Measurements from ENCODE around the gene CITED2. TPM values are rescaled to one million over a fixed set of nuclear protein-coding genes. Genes with fewer than 3 reads are reported as not detected.
"Not testable (repeated sequence)": the region's sequence is repeated elsewhere in the genome, so short reads cannot be mapped to it uniquely, and the experiment has no call there.

CITED2 gene, protein sequence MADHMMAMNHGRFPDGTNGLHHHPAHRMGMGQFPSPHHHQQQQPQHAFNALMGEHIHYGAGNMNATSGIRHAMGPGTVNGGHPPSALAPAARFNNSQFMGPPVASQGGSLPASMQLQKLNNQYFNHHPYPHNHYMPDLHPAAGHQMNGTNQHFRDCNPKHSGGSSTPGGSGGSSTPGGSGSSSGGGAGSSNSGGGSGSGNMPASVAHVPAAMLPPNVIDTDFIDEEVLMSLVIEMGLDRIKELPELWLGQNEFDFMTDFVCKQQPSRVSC
- 86.6 and 104 TPM in 2 replicates for total RNA-seq

DNA sequence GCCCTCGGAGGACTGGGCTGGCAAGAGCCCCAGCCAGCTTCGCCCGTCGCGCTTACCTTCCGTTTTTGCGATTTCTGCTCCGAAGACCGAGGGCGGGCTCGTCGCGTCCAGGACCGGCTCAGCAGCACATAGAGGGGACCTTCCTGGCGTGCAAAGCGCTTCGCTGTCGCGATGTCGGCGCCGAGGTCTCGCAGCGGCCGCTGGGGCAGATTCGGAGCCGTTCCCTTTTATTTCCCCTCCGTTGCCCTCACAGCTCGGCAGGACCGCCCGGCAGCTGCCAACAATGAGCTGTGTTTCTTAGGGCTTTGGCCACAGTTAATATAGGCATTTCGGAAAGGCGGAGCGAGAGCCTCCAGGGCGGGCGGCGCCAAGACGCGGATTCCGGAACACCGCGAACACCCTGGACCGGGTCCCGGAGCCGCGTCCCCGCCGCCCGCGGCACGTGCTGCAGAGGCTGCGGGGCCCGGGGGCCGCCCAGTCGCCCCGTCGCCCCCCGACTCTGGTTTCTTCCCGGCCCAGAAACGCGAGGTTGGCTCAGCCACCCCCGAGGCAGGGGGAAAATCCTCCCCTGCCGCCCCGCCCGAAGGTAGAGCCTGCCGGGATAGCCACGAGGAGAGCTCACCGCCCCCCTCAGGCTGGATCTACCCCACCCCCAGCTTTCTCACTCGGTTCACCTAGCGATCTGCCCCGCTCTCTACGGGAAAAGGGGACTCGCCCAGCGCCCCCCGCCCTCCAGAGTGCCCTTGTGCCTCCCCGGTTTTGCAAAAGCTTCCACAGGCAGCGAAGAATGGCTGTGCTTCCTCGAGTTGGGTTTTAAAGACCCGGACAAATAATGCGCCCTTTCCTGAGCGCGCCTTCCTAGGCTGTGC, at the start of gene CITED2:
Gene CITED2, minus strand, starts transcription at position 292 of the 869 bp plus-strand sequence. CDS start 704 bp downstream, outside the sequence.
- no peak for DNase-seq (ENCODE audit: extremely low read depth, low read depth, low spot score)

DNA sequence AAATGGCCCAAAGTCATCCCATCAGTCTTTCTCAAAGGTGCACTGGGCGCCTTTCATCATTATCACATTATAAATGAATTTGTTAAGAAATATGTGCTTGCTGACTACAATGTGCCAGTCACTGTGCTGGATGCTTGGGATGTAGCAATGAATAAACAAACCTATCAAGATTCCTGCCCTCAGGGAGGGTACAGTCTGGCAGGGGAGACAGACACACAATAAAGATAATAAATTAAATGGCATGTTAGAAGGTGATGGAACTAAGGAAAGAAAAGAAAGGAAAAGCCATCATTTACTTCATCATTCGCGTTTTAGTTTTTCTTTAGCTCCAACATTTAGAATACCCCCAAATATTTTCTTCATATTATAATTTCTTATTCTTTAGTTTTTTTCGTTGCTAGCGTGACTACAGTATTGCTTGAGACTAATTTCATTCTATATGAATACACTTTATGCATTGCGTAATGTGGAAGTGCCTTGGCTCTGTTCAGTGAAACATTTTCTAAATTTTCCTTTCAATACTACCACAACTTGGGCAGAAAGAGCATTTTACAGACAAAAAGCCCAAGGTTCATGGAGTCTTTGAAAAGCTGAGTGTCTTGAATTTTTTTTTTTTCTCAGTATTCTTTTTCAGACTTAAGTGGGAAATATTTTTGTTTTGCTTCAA, 48.7 kb upstream of the CITED2 start:
- no peak for DNase-seq (ENCODE audit: extremely low read depth, low read depth, low spot score)

DNA sequence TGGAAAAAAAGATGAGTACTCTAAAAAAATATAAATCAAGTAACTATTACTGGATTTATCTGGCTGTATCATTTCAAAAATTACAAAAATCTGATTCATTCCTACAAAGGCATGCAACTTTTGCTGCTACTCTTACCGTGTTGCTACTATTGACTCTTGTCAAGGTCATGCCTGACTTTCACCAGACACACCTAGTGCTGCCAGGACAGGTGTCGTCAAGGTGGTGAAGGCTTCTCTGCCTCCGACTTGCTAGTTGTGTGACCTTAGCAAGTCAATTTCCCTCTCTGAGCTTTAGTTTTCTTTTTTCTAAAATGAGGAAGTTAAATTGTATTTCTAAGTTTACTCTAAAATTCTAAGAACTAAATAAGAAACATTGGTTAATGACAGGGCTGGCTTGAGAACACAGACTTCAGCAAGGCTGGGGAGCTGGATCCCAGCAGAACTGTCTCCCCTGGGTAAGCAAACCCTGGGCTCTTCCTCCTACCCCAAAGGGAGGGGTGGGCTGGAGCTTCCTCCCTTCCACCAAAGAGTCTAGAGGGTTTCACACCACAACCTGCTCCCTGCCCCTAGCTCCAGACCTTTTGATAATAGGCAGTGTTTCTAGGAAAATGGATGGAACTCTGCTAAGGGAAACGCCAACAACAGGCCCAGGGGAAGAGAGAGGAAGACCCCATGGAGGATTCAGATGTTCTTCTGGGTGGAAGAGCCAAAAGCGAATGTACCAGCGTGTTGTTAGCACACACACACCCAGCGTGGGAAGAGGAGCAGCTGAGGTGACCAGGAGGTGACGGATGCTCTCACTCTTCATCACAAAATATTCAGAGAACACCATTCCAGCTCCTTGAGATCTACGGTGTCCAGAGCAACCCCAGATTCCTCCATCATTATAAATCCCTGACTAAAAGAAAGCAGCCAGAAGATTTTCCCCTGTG, 47.9 kb upstream of the CITED2 start:
- no peak for DNase-seq (ENCODE audit: extremely low read depth, low read depth, low spot score)

DNA sequence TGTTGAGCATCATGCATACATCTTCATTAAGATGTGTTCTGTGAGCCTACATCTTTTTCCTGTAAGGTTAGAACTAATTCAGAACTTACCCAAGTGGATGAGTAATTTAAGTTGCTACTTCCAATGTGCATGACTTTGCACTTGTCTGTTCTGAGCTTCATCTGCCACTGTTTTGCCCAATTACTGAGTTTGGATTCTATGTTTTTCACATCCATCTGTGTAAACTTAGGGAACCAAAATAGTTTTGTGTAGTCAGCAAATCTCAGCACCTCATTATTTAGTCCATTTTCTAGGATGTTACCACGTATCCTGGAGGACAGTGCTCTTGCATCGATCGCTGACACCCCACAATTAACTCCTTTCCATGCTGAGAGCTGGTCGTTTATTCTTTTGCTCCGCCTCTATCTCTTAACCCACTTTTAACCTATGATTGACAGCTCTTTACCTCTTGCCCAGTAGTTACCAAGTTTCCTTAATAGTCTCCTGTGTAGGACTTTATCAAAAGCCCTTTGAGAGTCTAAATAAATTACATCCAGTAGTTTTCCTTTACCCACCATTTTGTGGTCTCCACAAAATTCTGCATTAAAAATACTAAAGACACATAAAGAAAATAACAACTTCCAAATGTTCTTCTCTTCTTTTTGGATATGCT, 44.2 kb upstream of the CITED2 start:
- no peak for DNase-seq (ENCODE audit: extremely low read depth, low read depth, low spot score)

DNA sequence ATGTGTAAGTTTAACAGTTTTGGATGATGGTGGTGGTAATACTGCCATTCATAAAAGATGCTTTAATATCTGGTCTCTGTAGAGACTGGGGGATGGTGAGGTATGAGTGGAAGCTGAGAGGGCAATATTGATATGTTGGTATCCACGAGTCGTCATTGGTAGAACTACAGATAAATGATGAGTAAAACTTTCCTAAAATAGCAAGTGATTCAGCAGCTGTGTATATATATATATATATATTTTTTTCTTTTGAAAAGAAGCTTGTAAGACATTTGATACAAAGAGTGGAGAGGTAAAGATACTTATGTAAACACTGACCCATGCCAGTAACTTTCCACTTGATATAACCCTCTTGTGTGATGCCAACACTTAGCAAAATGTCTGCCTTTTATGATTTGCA, 41.7 kb upstream of the CITED2 start:
- no peak for DNase-seq (ENCODE audit: extremely low read depth, low read depth, low spot score)

DNA sequence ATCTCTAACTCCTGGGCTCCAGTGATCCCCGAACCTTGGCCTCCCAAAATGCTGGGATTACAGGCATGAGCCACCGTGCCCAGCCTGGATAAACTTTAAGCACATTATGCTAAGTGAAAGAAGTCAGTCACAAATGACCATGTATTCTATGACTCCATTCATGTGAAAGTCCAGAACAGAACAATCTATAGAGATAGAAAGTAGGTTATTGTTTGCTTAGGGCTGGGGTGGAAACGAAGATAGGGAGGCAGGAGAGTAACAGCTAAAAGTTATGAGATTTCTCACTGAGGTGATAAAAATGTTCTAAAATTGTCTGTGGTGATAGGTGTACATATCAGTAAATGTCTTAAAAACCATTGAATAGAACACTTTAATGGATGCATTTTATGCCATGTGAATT, 40.9 kb upstream of the CITED2 start:
- DNase-seq (ENCODE audit: extremely low read depth, low read depth, low spot score): no peak

DNA sequence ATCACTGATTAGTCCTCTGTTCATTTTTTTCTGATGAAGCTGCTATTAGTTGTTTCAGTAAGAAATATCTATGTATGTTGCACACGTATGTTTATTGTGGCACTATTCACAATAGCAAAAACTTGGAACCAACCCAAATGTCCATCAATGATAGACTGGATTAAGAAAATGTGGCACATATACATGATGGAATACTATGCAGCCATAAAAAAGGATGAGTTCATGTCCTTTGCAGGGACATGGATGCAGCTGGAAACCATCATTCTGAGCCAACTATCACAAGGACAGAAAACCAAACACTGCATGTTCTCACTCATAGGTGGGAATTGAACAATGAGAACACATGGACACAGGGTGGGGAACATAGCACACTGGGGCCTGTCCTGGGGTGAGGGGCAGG, 37.7 kb upstream of the CITED2 start:
- not testable (repeated sequence) for DNase-seq (ENCODE audit: extremely low read depth, low read depth, low spot score)

DNA sequence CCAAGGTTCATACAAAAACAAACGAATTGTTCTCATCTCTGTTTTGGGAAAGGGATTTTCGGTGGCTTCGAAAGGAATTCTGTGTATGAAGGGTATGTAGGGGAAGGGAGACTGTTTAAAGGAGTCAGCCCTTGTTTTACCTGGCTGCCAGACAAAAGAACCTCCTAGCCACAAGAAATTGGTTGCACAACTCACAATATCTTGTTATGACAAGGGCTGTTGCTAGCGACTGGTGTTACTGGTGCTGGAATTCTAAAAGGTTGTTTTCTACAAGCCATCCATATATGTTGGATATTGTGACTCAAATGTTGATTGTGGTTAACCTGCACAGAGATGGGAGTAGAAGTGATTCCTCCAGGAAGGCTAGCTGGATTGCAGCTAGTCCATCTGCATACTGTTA, 34.6 kb upstream of the CITED2 start:
- DNase-seq (ENCODE audit: extremely low read depth, low read depth, low spot score): no peak

DNA sequence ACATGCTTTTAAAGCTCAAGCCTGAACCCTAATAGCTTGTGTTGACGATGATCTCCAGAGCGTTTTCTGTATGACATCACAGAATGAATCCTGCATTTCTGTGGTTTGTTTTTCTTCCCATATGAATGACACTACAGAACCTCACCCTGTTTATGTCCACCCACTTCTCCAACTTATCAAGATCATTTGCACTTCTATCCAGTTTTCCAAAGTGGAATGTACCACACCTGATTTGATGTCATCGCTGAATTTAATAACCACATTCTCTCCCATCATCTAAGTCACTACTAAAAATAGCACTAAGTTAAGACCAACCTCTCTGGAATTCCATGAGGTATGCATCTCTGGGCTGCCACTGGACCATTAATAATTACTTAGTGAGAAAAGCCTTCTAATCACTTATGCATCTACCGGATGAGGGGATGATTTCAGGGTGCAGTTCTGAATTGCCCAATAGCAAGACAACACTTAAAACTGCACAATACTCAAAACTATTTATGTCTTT, 33.3 kb upstream of the CITED2 start:
- no peak for DNase-seq (ENCODE audit: extremely low read depth, low read depth, low spot score)

DNA sequence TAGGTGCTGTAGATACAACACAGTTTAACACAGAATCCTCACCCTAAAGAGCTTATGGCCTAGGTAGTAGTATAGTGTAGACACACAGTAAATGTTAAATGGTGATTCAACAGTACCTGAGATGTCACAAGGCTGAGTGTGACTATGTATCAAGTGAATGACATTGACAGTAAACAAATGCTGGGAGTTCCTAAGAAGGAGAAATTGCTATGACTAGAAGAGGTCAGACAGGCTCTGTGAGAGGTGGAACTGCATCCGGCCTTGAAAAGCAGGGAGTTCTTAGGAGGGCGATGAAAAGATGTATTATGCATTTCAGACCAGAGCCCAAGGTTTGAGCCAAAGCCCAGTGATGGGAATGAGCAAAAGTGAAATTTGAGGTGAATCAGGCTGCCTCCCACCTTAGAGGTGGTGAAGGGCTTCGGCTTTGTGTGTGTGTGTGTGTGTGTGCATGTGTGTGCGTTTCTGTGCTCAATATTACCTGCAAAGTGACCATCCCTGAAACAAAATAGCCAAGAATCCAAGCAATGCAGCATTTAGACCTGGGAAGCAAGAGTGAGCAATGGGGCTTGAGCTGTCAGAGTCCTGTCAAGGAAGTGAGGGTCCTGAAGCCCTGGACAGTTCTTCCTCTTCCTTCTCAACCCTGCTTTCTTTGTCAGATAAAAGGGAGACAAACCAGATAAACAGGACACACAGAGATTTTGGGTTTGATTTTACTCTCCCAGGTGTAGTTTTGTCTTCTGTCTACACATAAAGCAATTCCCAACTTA, 32.3 kb upstream of the CITED2 start:
- DNase-seq (ENCODE audit: extremely low read depth, low read depth, low spot score): no peak

DNA sequence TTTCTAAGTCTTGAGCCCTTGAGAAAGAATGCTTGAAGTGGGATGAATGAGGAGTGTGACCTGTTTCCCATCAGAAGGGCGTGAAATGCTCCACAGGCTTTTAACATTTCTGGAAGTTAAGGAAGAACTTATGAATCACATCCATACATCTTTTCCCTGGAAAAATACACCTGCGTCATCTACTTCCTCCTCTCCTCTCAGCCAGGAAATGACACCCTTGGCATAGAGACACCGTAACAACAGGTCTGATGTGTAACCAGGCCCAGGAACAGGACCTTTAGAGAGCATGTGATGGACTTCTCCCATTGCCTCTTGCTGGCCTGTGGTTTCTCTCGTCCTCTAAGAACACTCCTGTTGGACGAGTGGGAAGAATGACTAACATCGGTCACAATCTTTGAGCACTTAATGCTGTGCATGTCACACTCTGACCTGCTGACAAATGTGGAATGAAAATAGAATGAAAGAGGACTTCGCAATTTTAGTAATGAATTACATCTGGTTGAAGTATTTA, 28.5 kb upstream of the CITED2 start:
- DNase-seq (ENCODE audit: extremely low read depth, low read depth, low spot score): peak; percentile 87

DNA sequence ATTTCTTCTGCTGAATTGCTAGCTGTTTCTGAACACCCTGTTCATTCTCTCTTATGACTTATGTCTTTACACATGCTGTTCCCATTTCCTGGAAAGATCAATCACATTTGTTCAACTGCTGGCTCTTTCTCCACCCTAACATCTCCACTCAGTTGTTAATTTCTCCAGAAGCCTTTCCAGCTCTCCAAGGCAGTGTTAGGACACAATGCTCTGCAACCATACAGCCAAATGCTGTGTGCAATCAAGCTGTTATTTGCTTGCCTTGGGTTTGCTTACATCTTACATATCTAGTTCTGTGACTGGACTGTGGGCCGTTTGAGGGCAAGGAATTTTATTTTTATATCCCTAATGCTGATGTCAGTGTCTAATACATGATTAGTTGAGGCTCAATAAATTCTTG, 24.2 kb upstream of the CITED2 start:
- no peak for DNase-seq (ENCODE audit: extremely low read depth, low read depth, low spot score)

DNA sequence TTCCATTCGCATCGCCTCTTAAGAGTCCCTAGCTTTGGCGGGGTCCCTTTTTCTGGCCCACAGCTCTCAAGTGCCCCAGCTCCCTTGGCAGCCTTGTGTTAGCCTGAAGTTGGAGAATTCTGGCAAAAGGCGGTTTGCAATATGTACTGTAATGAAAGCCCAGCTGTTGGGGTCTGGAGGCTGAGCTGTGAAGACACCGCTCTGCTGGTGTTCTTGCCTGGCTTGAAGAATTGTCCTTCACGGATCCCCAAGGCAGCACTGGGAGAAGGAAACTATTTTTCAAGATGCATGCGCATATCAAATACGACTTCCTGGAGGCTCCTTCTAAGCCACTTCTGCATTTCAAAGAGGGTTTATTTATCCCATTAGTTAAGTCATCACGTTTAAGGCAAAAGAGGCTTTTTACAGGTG, 21.4 kb upstream of the CITED2 start:
- DNase-seq (ENCODE audit: extremely low read depth, low read depth, low spot score): no peak

DNA sequence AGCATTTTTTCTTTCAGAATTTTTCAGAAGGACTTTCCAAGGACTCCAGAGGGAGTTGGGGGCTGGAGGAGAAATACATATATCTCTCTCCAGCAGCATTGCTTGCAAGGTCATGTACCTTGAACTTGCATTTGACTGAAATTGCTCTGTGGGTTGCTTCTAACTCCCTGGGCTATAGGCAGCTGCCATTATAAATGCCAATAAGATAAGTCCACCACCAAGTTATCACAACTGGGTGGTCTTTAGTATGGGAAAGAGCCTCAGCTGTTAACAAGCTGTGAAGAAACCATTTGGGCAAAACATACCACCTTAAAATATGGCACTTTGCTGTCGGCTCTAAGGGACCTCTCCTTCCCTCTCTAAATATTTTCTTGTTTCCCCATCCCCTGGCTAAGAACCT, 20.9 kb upstream of the CITED2 start:
- no peak for DNase-seq (ENCODE audit: extremely low read depth, low read depth, low spot score)

DNA sequence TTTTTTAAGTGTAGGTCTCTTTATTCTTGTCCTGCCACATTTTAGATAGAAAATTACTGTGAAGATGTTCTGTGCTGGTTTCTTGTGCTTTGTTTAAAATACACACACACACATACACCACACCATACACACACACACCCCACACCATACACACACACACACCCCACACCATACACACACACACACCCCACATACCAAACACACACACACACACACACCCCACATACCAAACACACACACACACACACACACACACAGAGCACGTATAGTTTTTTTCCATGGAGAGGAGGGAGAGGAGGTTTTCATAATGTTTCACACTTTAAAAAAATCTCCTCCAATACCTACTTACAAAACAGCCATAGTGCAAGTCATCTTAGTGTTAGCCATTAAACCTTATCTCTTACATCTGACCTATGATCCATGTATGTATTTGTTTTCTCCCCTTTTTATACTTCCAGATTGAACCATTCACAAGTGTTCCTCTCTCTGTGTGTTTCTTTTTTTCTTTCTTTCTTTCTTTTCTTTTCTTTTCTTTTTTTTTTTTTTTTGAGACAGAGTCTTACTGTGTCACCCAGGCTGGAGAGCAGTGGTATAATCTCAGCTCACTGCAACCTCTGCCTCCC, 19.7 kb upstream of the CITED2 start:
- DNase-seq (ENCODE audit: extremely low read depth, low read depth, low spot score): no peak

DNA sequence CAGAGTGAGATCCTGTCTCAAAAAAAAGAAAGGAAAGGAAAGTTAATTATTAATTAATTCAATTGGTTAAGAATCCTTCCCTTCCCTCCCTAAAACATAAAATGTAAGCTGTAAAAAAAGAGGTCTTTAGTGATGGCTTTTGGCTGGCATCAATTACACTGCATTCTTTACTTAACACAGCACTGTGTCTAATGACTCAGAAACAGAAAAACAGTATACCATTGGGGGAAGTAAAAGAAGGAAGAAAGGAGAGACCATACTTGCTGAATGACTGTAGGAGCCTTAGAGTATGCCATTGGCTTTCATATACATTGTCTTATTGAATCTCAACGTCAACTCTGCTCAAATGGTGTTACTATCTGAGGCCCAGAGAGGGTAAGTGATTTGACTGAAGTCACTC, 18.3 kb upstream of the CITED2 start:
- DNase-seq (ENCODE audit: extremely low read depth, low read depth, low spot score): no peak

DNA sequence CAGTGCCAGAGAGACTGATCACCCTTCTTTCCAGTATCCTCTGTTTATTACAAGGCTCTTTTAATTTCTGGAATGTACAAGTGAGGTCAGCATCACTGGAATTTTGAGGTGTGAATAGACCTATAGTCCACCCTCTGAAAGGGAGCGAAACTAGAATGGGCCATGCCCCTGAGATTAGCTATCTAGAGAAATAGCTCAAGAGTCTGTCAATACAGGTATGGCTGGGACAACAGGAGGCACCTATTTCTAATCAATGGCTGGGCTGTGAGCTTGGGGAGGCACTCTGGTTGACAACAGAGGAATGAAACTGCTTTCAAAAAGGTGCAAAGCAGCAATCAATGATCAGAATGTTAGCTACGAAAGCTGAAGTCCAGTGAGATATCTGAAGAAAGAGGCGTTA, 17.3 kb upstream of the CITED2 start:
- no peak for DNase-seq (ENCODE audit: extremely low read depth, low read depth, low spot score)

DNA sequence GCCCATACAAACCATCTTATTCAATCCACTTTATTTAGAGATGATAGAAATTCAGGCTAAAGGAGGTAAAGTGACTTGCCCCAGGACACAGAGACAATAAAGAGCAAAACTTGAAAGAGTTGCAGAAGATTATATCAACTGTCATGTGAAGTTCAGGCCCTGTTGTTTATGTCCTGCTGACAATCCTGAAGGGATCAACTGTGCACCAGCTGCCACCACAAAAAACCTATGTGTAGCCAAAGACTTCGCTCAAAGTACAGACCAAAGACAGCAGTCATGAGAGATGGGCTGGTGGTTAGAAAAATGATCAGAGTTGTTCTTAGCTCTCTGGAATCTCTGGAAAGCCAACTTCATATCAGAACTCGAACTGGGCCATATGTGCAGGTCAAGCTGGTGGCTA, 16.0 kb upstream of the CITED2 start:
- no peak for DNase-seq (ENCODE audit: extremely low read depth, low read depth, low spot score)
